ENCODE results near the gene KCNIP1.
"Not testable (repeated sequence)": the region's sequence is repeated elsewhere in the genome, so short reads cannot be mapped to it uniquely, and the experiment has no call there.

Gene KCNIP1

GRCh38 chr5:170538696-170539586 is 35.1 kb downstream of the KCNIP1 start:
- no peak for DNase-seq

DNA sequence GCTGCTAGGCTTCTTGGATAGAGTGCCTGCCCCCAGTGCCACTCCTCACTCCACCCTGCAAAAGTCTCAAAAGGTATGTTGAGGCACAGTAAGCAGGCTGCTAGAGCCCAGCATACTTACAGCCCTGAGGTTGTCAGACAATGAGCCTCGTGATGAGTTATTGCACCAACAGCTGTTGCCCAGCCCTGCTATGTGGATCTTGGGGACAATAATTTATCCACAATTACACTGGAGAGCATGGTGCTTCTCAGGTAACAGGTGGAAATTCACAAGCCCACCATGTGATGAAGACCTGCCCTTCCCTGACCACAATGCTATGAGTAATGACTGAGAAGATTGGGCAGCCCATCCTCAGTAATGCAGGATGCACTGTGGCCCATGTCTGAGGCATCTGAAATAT is 36.5 kb downstream of the KCNIP1 start:
- DNase-seq: no peak

DNA sequence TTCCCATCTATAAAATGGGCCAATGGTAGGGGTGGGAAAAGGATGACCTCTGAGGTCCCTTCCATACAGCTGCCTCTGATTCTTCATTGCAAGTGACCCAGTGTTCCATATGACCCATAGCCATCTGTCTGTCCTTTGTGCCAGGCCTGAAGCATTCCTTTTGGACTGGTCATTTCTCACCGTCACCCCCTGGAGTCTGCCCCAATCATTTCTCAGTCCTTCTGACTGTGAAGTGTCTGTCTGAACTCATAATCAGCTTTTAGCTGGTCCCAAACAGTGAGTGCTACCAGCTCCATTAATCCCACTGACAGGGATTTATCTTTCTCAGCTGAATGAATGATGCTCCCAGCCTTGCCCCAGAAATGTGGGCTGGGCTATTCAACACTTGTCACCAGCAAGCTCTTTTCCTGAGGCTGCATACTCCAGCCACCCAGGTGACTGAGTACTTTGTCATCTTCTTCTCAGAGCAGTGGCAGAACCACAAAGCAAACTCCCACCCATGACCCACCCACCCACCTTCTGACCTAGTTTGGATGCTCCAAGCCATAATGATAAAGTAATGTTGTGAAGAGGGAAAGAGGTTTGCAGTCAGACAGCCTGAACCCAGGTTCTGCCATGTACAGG is 37.4 kb downstream of the KCNIP1 start:
- DNase-seq: no peak

DNA sequence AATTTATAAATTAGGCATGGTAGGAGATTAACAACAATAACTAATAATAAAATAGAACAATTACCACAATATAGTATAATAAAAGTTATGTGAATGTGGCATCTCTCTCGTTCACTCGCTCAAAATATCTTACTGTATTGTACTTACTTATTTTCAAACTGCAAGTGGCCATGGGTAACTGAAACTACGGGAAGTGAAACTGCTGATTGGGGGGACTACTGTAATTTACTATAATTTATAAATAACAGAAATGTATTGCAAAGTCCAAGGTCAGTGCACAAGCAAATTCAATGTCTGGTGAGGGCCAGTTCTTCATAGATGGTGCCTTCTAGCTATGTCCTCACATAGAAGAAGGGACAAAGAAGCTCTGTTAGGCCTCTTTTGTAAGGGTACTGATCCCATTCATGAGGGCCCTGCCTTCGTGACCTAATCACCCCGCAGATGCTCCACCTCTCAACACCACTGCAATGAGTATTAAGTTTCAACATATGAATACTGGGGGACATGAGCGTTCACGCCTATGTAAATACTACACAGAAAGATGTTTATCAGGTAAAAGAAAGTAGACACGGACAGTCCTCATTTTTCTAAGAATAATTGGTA is 39.0 kb downstream of the KCNIP1 start:
- no peak for DNase-seq

DNA sequence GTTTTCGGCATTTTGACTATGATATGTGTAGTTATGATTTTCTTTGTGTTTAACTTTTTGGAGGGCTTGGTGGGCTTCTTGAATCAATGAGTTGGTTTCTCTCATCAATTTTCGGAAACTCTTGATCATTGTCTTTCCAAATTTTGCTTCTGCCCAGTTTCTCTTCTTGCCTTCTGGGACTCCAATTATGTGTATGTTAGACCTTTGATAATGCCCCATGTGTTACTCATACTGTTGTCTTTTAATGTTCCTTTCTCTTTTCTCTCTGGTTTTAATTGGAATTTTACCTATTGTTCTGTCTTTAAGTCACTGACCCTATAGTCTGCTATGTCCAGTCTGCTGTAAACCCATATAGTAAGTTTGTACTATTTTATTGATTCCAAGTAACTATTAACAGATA is 41.5 kb downstream of the KCNIP1 start:
- no peak for DNase-seq

GRCh38 chr5:170545811-170546210 is 42.0 kb downstream of the KCNIP1 start:
- no peak for DNase-seq

DNA sequence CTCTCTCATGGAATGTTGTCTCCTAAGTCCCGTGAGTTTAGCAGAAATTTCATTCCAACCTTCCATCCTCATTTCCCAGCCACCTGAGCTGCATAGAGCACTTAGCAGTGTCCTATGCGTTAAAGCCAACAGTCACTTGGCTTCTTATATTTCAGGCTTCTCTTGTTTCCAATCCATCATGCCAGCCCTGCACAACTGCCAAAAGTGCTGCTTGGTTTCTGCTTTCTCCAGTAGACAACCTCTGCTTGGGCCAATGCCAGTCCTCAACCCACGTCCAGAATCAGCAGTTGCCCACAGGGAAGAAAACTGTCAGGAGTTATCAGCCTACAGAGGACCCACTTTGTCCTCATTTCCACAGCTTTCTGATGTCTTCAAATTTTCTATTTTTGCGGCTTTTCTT is 42.5 kb downstream of the KCNIP1 start:
- no peak for DNase-seq

GRCh38 chr5:170550382-170550781 is 46.6 kb downstream of the KCNIP1 start:
- DNase-seq: not testable (repeated sequence)

DNA sequence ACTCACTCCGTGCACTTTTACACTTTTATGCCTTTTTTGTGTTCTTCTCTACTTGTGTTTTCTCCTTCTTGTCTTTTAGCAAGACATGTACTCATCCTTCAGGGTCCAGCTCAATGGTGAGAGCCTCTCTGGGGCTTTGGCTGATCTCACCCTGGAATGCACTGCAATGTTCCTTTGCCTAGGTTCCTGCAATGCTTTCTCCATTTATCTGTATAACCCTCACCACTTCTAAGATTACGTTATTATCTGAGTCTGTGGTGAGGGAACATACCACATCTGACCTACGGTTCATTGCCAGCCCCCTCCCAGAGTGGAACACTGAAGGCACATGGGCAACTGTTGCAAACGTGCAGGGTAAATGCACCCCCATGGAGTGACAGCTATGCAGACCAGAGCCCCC is 47.3 kb downstream of the KCNIP1 start:
- DNase-seq: no peak

DNA sequence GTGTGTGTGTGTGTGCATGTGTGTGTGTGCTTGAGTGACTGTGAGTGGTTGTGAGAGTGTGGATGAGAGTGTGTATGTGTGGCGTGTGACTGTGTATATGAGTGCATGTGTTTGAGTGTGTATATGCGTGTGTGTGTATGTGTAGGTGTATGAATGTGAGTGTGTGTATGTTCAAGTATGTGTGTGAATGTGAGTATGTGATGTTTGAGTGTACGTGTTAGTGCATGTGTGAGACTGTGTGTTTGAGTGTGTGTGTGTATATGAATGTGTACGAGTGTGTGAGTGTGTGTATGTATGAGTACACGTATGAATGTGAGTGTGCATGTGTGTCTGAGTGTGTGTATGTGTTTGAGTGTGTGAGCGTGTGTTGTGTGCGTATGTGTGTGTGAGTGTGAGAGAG is 47.8 kb downstream of the KCNIP1 start:
- no peak for DNase-seq

DNA sequence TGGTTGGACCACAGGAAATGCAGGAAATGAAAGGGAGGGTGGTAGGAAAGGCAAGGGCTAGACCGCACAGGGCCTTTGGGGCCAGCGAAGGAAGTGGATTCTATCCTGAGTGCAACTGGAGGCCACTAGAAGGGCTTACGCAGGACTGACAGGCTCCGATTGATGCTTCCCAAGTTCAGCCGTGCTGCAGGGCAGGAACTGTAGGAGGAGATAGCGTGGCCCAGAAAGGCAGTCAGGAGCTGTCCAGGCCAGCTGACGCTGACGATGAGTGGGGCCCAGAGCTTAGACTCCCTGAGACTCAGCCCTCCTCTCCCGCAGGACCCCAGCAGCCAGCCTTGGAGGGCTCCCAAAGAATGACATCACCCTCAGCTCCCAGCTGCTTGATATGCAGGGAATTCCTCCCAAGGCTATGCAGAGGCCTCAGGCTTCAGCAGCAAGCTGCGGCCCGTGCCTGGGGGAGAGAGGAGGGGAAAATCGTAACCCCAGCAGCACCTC is 48.8 kb downstream of the KCNIP1 start:
- DNase-seq: no peak

DNA sequence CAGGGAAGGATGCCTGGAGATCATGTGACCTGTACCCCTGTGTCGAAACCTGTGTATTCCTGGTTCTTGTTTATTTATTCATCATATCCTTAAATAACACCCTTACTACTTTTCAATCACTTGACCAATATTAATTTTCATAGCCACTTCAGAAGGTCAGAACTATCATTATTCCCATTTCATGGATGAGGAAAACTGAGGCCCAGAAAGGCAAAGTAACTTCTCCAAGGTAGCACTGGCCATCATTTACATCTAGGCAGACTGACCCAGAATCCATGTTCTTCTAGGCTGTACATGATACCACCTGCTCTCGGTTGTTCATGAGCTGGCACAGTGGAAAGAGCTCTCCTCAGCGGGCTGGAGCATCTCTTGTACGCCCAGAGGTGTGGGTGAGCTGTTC is 49.4 kb downstream of the KCNIP1 start:
- DNase-seq: no peak

DNA sequence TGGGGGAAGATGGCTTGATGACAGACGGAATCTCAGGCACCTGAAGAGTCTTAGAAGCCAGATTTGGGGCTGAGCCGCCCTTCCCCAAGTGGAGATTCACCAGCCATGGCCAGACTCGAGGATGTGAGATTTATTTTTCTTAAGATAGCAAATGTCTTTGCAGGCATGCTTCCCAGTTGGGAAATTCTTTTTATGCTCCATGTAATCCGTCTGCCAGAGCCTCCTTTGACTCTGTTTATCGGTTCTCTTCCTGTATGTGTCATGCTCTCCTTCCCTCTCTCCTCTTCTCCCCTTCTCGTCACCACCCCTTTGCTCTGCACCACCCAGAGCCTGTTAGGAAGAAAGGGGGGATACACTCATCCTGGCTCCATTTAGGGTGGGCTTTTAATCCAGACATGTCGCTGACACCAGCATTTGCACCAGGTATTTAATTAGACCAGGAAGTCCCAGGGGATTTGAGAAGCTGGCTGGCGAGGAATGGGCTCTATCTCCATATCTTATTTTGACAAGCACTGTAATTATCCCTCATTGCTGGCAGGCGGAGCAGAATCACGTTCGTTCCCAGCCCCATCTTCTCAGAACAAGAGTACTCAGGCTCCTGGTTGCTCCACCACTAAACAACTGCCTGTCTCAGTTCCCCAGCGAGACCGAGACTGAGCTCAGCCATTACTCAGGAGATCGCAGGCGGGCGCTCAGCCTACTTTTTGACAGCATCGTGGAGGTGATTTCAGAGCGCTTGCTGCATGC is 50.9 kb downstream of the KCNIP1 start:
- DNase-seq: peak; percentile 64

GRCh38 chr5:170557314-170557713 is 53.5 kb downstream of the KCNIP1 start:
- no peak for DNase-seq

DNA sequence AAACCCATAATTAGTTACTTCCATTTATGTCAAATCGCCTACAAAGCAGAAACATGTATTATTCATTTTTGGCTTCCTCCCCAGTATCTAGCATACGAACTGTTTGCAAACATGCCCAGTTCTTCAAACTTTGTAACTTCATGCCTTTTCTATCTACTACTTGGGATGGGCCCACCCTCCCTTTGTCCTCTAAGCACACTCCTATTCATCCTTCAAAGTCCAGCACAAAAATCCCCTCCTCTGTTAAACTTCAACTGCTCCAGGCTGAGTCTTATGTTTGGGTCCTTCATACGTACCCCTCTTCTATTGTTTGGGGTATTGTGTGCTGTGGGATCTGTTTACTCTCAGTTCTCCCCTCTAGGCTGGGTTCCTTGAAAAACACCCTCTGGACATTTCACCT is 55.5 kb downstream of the KCNIP1 start:
- no peak for DNase-seq

DNA sequence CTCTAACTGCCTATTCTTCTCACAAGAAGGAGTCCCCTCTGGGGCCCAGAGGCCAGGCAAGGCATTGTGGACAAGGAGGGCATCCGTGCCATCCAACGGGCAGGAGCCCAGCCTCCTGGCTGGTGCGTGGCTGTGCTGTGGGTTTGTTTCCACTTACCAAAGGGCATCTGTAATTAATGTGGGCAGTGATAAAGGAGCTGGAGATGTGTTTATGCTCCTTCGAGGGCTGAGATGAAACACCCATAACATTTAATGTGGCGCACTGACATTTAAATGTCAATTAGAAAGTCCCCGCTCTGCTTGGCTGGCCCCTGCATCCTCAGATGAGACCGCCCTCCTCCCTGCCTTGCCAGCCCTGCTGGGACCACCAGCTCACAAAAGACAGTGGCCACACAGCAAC is 57.1 kb downstream of the KCNIP1 start:
- no peak for DNase-seq

DNA sequence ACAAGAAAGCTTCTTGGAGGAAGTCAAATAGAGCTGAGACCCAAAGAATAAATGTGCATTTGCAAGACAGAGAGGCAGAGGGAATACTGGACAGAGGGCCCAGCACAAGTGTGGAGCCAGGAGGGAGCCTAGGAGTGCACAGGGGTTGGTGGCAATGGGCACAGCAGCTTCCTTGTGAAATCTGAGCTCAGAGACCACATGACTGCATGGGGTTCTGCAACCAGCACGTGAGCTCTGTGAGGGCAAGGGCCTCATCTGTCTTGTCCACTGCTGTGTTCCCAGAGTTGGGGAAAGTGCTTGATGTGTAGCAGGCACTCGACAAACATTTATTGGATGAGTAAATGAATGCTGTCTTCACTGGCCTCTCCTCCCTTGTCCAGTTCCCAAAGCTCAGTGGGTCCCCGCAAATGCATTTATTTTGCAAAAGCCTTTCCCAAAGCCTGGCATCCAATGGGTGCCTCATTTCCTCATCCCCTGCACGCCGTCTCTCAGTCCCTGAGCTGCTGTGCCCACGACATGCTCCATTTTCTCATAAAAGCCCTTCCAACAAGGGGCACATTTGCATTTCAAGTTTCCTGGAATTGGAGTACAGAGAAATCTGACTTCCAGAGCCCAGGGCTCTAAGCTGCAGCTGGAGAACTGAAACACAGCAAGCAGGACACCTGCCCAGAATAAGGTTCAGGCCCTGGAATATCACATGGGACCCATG is 58.5 kb downstream of the KCNIP1 start:
- no peak for DNase-seq

- no peak for DNase-seq
Measured at GRCh38 chr5:170562875-170563228, 59.0 kb downstream of the KCNIP1 start.

DNA sequence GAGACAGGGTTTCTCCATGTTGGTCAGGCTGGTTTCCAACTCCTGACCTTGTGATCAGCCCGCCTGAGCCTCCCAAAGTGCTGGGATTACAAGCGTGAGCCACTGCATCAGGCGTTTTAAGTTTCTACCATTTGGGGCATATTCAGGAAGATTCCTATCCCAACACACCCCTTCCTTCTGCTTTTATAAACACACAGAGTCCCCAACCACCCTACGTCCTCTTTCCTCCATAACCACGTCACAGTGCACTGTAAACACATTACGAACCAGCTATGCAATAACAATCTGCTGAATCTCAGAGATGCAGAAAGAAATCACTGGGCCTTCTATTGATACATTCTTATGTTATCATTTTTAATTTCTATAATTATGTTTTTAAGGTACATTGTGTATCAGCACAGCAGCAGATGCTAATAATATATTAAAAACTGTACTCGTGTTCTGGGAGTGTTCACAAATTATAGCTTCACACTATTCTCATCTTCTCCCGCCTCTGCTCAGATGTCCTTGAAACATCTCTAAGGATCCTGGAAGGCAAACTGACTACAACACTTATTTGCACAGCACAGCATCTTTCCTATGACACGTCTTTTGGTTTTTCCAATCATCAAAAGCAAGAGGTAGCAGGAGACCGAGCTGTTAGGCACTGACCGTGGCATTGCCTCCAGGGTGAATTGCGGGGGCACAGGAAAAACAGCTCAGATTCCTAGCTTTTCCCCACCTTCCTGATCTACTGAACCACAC is 60.2 kb downstream of the KCNIP1 start:
- DNase-seq: peak; percentile 47

GRCh38 chr5:170565072-170565471 is 61.3 kb downstream of the KCNIP1 start:
- peak; percentile 51 for DNase-seq

DNA sequence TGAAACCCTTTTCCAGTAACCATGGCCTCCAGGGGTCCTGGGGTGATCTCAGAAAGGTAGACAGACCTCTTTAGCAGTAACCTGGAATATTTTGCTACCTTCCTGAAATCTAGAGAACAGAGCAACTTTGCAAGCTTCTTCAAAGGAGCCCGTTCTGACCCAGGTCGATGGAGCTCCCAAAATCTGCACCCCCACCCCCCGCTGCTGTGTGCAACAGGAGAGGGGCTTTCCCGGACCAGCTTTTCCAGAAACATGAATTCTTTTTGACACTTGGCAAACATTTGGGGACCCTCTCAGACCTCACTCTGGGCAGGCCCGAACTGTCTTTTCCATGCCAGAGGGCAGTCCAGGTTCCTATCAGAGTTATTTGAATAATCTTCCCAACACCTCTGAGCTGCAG is 65.3 kb downstream of the KCNIP1 start:
- no peak for DNase-seq

GRCh38 chr5:170570476-170570875 is 66.7 kb downstream of the KCNIP1 start:
- peak; percentile 61 for DNase-seq

All from NCI-H2227 treated with DMSO at 0.1 percent for 48 hours (cell line).